OCI-LY1 (cell line): Measurements from ENCODE around the gene BCAN.
"Not testable (repeated sequence)": the region's sequence is repeated elsewhere in the genome, so short reads cannot be mapped to it uniquely, and the experiment has no call there.

Experiments used
- H2AFZ ChIP-seq: fragments of 200-600 bp; sonication (generic), shearing (Covaris generic); 2 replicates; pipeline ENCODE4 v1.6.0; 2014; ENCODE audit warnings: antibody characterized with exemption, mild to moderate bottlenecking, low read length
- H3F3A ChIP-seq: fragments of 200-600 bp; sonication (generic), shearing (Covaris generic); 2 replicates; pipeline ENCODE4 v1.6.0; 2014; ENCODE audit warnings: mild to moderate bottlenecking, antibody characterized with exemption, low read length, moderate library complexity; ENCODE audit not compliant: insufficient read depth
- H3K27ac ChIP-seq: fragments of 200-600 bp; sonication (generic); 2 replicates; pipeline ENCODE4 v1.5.1; 2014; ENCODE audit warnings: low read length, mixed run types, mild to moderate bottlenecking, low read depth; ENCODE audit not compliant: poor library complexity, severe bottlenecking
- H3K27me3 ChIP-seq: fragments of 200-600 bp; sonication (generic); 2 replicates; pipeline ENCODE4 v1.6.0; 2014; ENCODE audit warnings: antibody characterized with exemption, mild to moderate bottlenecking, low read length, moderate library complexity; ENCODE audit not compliant: insufficient read depth
- H3K36me3 ChIP-seq: fragments of 200-600 bp; sonication (generic); 2 replicates; pipeline ENCODE4 v1.6.1; 2014; ENCODE audit warnings: mild to moderate bottlenecking, antibody characterized with exemption, low read length, moderate library complexity, mixed read lengths; ENCODE audit not compliant: insufficient read depth
- H3K4me1 ChIP-seq: fragments of 200-600 bp; sonication (generic); 2 replicates; pipeline ENCODE4 v1.5.1; 2014; ENCODE audit warnings: mild to moderate bottlenecking, low read length, moderate library complexity; ENCODE audit not compliant: insufficient read depth, severe bottlenecking
- H3K4me2 ChIP-seq: fragments of 200-600 bp; sonication (generic), shearing (Covaris generic); 2 replicates; pipeline ENCODE4 v1.6.1; 2014; ENCODE audit warnings: low read length
- H3K4me3 ChIP-seq: fragments of 200-600 bp; sonication (generic); 2 replicates; pipeline ENCODE4 v1.5.1; 2014; ENCODE audit warnings: low read length, low read depth, mild to moderate bottlenecking, mixed read lengths; ENCODE audit not compliant: poor library complexity, severe bottlenecking
- H3K79me2 ChIP-seq: fragments of 200-600 bp; shearing (Covaris generic); 2 replicates; pipeline ENCODE4 v1.6.1; 2016; ENCODE audit warnings: mixed run types, low read length, mixed read lengths; ENCODE audit not compliant: insufficient read depth
- H3K9ac ChIP-seq: fragments of 200-600 bp; sonication (generic), shearing (Covaris generic); 2 replicates; pipeline ENCODE4 v1.6.1; 2014; ENCODE audit warnings: mild to moderate bottlenecking, low read length, mixed read lengths
- H3K9me2 ChIP-seq: fragments of 200-600 bp; sonication (generic), shearing (Covaris generic); 2 replicates; pipeline ENCODE4 v1.6.1; 2014; ENCODE audit warnings: low read depth, mild to moderate bottlenecking, low read length, mixed read lengths
- H3K9me3 ChIP-seq: fragments of 200-600 bp; shearing (Covaris generic); 2 replicates; pipeline ENCODE4 v1.6.1; 2014; ENCODE audit warnings: low read length, mixed read lengths
- H4K20me1 ChIP-seq: fragments of 200-600 bp; sonication (generic), shearing (Covaris generic); 2 replicates; pipeline ENCODE4 v1.6.0; 2016; ENCODE audit warnings: mild to moderate bottlenecking, low read length; ENCODE audit not compliant: insufficient read depth
- CTCF ChIP-seq: fragments of 200-600 bp; sonication (generic), shearing (Covaris generic); IDR thresholded peaks from 2 replicates; pipeline ENCODE4 v1.5.1; 2017; ENCODE audit warnings: mild to moderate bottlenecking, antibody characterized with exemption, low read length, moderate library complexity, mixed read lengths
- EZH2 ChIP-seq: fragments of 200-600 bp; sonication (generic), shearing (Covaris generic); IDR thresholded peaks from 2 replicates; pipeline ENCODE4 v1.8.0; 2017; ENCODE audit warnings: borderline replicate concordance, mixed run types, mild to moderate bottlenecking, antibody characterized with exemption, low read length, moderate library complexity, mixed read lengths

Gene BCAN

GRCh38 chr1:156608036-156608674 is 33.8 kb upstream of the BCAN start:
- Histone ChIP-seq H3K4me1 (no peaks in the 10 kb centered on the region), H2AFZ (no peak overlapping the region), H3K27ac (no peak overlapping the region), H3K9ac (no peak overlapping the region), H3K9me3 (no peaks in the 10 kb centered on the region), H4K20me1 (no peaks in the 10 kb centered on the region), H3K27me3 (no peaks in the 10 kb centered on the region), H3K4me3 (no peak overlapping the region), H3K4me2 (no peak overlapping the region), H3K9me2 (no peaks in the 10 kb centered on the region), H3K79me2 (no peaks in the 10 kb centered on the region), H3K36me3 (no peaks in the 10 kb centered on the region), H3F3A (no peaks in the 10 kb centered on the region)
- peak; percentile 84 for TF ChIP-seq CTCF
- no peak for TF ChIP-seq EZH2

DNA sequence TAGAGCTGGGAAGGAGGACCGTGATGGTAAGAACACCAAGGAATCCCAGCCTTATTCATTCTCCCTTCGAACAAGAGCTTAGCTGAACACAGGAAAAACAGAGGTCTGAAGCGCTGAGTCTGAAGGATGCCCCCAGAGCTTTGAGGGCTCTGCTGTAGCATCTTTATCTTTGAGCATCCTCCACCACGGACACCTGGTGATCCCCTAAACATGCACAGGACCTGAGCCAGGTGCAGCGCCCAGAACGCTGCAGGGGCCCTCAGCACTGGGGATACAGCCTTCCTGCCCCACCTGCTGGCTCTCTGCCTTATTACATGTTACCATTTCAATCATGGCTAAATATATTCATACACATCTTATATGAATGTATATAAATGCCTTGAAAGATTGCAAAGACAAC is 32.9 kb upstream of the BCAN start:
- H3K4me2 ChIP-seq = no peak overlapping the region
- H2AFZ ChIP-seq = no peak overlapping the region
- no peaks in the 10 kb centered on the region for H3F3A ChIP-seq
- no peaks in the 10 kb centered on the region for H4K20me1 ChIP-seq
- H3K79me2 ChIP-seq = no peaks in the 10 kb centered on the region
- H3K9me3 ChIP-seq = no peaks in the 10 kb centered on the region
- no peaks in the 10 kb centered on the region for H3K4me1 ChIP-seq
- no peak overlapping the region for H3K27ac ChIP-seq
- TF ChIP-seq EZH2 = no peak
- TF ChIP-seq CTCF = peak; percentile 84
- H3K27me3 ChIP-seq = no peaks in the 10 kb centered on the region
- no peak overlapping the region for H3K4me3 ChIP-seq
- H3K36me3 ChIP-seq = no peaks in the 10 kb centered on the region
- no peaks in the 10 kb centered on the region for H3K9me2 ChIP-seq
- no peak overlapping the region for H3K9ac ChIP-seq

DNA sequence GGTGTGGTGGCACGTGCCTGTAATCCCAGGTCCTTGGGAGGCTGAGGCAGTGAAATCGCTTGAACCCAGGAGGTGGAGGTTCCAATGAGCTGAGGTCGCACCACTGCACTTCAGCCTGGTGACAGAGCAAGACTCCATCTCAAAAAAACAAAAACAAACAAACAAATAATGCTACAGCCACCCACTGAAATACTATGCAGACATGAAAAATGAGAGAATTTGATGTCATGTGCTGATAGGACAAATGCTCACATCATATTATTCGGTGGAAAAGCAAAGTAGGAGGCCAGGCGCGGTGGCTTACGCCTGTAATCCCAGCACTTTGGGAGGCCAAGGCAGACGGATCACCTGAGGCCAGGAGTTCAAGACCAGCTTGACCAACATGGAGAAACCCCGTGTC is 31.8 kb upstream of the BCAN start:
- H3K79me2 ChIP-seq, H3K9ac ChIP-seq, H3K9me3 ChIP-seq, H3K27ac ChIP-seq, H3K36me3 ChIP-seq, H2AFZ ChIP-seq, H3K4me2 ChIP-seq, H3K4me1 ChIP-seq, H3F3A ChIP-seq, H3K4me3 ChIP-seq, H3K27me3 ChIP-seq, H3K9me2 ChIP-seq, H4K20me1 ChIP-seq: not testable (repeated sequence)

DNA sequence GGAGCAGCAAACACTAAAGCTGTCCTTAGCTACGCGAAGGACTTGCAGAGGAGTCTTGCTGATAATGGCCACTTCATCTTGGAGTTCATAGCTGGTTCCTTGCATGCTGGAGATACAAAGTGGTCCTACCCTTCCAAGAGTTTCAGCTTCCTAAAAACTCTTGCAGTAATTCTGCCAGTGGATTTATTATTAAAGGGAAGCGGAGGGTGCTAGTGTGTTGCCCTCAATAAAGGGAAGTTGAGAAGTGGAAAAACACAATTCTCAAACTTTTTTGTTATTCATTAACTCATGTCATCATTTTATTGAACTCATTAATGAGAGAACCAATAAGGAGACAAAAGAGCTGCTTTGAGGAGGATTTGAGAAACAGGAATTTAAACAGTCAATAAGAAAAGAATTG is 29.3 kb upstream of the BCAN start:
- H3K36me3 ChIP-seq = no peaks in the 10 kb centered on the region
- H3F3A ChIP-seq = no peaks in the 10 kb centered on the region
- H3K27me3 ChIP-seq = no peaks in the 10 kb centered on the region; the same call in 1 of the 2 replicates
- no peak overlapping the region for H3K4me2 ChIP-seq
- H2AFZ ChIP-seq = no peak overlapping the region
- no peak overlapping the region for H3K27ac ChIP-seq
- no peak overlapping the region for H3K9ac ChIP-seq
- H3K79me2 ChIP-seq = no peaks in the 10 kb centered on the region
- H3K9me2 ChIP-seq = no peaks in the 10 kb centered on the region
- H3K9me3 ChIP-seq = no peaks in the 10 kb centered on the region
- no peaks in the 10 kb centered on the region for H3K4me1 ChIP-seq
- TF ChIP-seq CTCF = no peak
- no peak for TF ChIP-seq EZH2
- H3K4me3 ChIP-seq = no peak overlapping the region
- H4K20me1 ChIP-seq = no peaks in the 10 kb centered on the region
